K562 (cell line): ENCODE results near the gene YJU2. TPM values are rescaled to one million over a fixed set of nuclear protein-coding genes. Genes with fewer than 3 reads are reported as not detected.

Source experiments
- ATAC-seq: fragments of 200-7000 bp; cut with Tn5 transposase; 3 replicates; pipeline ENCODE4 v1.9.1; 2020; ENCODE audit warnings: moderate library complexity
- BruUV-seq: library from RNA; stranded (reverse); fragments of 400-500 nt; replicated peaks from 2 replicates; lab custom pipeline; 2021; lab: Mats Ljungman, UMichigan
- CTCF ChIA-PET: fragments of 300-600 bp; formaldehyde crosslinking; extraction: SDS; loops from one replicate; lab custom pipeline; 2021; ENCODE audit warnings: low intra/inter-chr PET ratio; lab: Yijun Ruan, JAX
- POLR2A ChIA-PET: fragments of 300-600, 350-650 bp; sonication (Branson Sonifier 250); formaldehyde crosslinking; extraction: SDS; loops from one replicate; lab custom pipeline; 2021; ENCODE audit warnings: antibody characterized with exemption, inconsistent platforms; lab: Yijun Ruan, JAX
- DNase-seq, 4 experiments: peaks; one replicate each; pipeline versions ENCODE4 v3.0.0 to v3.0.0-alpha.2; 2011 to 2018; ENCODE audit warnings: low spot score in 3 of 4, mixed read lengths in 3 of 4; ENCODE audit errors: extremely low read depth in 1 of 4
- FAIRE-seq: peaks from 2 replicates; lab custom pipeline; 2011; peaks lifted over from hg19 to GRCh38; lab: Jason Lieb, UNC
- H2AFZ ChIP-seq: 2 replicates; pipeline ENCODE4 v1.6.0; 2011; ENCODE audit warnings: low read depth, low read length, control low read depth, inconsistent platforms
- H3K27ac ChIP-seq: fragments of 200-600 bp; 3 replicates; pipeline ENCODE4 v1.8.0; 2011; ENCODE audit warnings: low read depth, mild to moderate bottlenecking, control low read depth, inconsistent platforms, low read length, moderate library complexity, mixed read lengths; ENCODE audit errors: extremely low read depth
- H3K27me3 ChIP-seq, 2 experiments: fragments of 300-600 bp in 1 of 2; 2 replicates in 1 of 2; 3 replicates in 1 of 2; pipeline versions ENCODE4 v1.6.0 to v1.8.0; 2011; ENCODE audit warnings: inconsistent platforms in 2 of 2, low read length in 2 of 2, mild to moderate bottlenecking in 1 of 2, mixed read lengths in 1 of 2, moderate library complexity in 1 of 2; ENCODE audit not compliant: control insufficient read depth in 2 of 2, insufficient read depth in 2 of 2
- H3K36me3 ChIP-seq: fragments of 300-600 bp; 3 replicates; pipeline ENCODE4 v1.8.0; 2011; ENCODE audit warnings: mild to moderate bottlenecking, low read length, inconsistent platforms; ENCODE audit not compliant: control insufficient read depth, insufficient read depth
- H3K4me1 ChIP-seq, 2 experiments: fragments of 200-600 bp in 1 of 2; replicated peaks in 1 of 2; 2 replicates in 1 of 2; 3 replicates in 1 of 2; pipeline versions ENCODE4 v1.5.1 to v1.8.0; 2011; ENCODE audit warnings: inconsistent platforms in 2 of 2, low read length in 2 of 2, mild to moderate bottlenecking in 1 of 2, mixed read lengths in 1 of 2, moderate library complexity in 1 of 2; ENCODE audit not compliant: control insufficient read depth in 2 of 2, insufficient read depth in 2 of 2
- H3K4me2 ChIP-seq: 2 replicates; pipeline ENCODE4 v1.6.1; 2011; ENCODE audit warnings: low read length, control low read depth, inconsistent platforms, mixed read lengths; ENCODE audit not compliant: insufficient read depth
- H3K4me3 ChIP-seq: fragments of 200-600 bp; sonication (generic), shearing (Covaris generic); 2 replicates; pipeline ENCODE4 v1.5.1; 2016; ENCODE audit warnings: control low read depth, inconsistent platforms
- H3K79me2 ChIP-seq: fragments of 200-600 bp; 3 replicates; pipeline ENCODE4 v1.8.0; 2011; ENCODE audit warnings: low read length, inconsistent platforms; ENCODE audit not compliant: control insufficient read depth, insufficient read depth
- H3K9ac ChIP-seq, 2 experiments: 2 replicates each; pipeline versions ENCODE4 v1.6.0 to v1.6.1; 2011; ENCODE audit warnings: low read depth in 2 of 2, low read length in 2 of 2, control low read depth in 1 of 2, inconsistent platforms in 1 of 2, mild to moderate bottlenecking in 1 of 2, mixed read lengths in 1 of 2; ENCODE audit not compliant: insufficient read depth in 1 of 2
- H3K9me1 ChIP-seq: one replicate; pipeline ENCODE4 v1.6.0; 2011; ENCODE audit warnings: inconsistent platforms, mild to moderate bottlenecking, low read length, moderate library complexity; ENCODE audit not compliant: control insufficient read depth, insufficient read depth
- H3K9me3 ChIP-seq: replicated peaks from 2 replicates; pipeline ENCODE4 v1.5.1; 2011; ENCODE audit warnings: low read depth, low read length, inconsistent platforms; ENCODE audit not compliant: control insufficient read depth, insufficient read depth
- H4K20me1 ChIP-seq: replicated peaks from 2 replicates; pipeline ENCODE4 v1.6.1; 2011; ENCODE audit warnings: low read length, inconsistent platforms, mixed read lengths; ENCODE audit not compliant: control insufficient read depth, insufficient read depth
- AFF1 ChIP-seq, 2 experiments: fragments of 450-650 bp; IDR thresholded peaks; 2 replicates each; pipeline ENCODE4 v1.6.1; 2018; ENCODE audit warnings: mild to moderate bottlenecking in 2 of 2, low read depth in 1 of 2; ENCODE audit not compliant: partially characterized antibody in 2 of 2
- CEBPG ChIP-seq, 3 experiments: fragments of 200-800 bp in 1 of 3; sonication (Bioruptor generic) in 1 of 3; sonication (generic) in 1 of 3; formaldehyde crosslinking in 1 of 3; IDR thresholded peaks in 2 of 3; conservative IDR thresholded peaks in 1 of 3; 2 replicates each; pipeline versions ENCODE4 v1.6.1 to v1.8.0; 2016 to 2022; ENCODE audit warnings: missing compliant biosample characterization in 2 of 3, missing genetic modification characterization in 2 of 3, mild to moderate bottlenecking in 1 of 3, missing genetic modification reagents in 1 of 3
- CHD2 ChIP-seq: IDR thresholded peaks from 2 replicates; pipeline ENCODE4 v1.6.1; 2011; ENCODE audit warnings: low read depth, low read length
- KLF6 ChIP-seq: fragments of 250-450 bp; sonication (Bioruptor Pico); IDR thresholded peaks from 2 replicates; pipeline ENCODE4 v1.4.0; 2020; ENCODE audit warnings: mild to moderate bottlenecking, moderate library complexity, borderline replicate concordance
- RCOR1 ChIP-seq, 2 experiments: IDR thresholded peaks; 2 replicates each; pipeline ENCODE4 v1.6.1; 2012; ENCODE audit warnings: low read depth in 2 of 2, low read length in 2 of 2, borderline replicate concordance in 1 of 2, improper control_type of control experiment in 1 of 2
- SMAD2 ChIP-seq: fragments of 150-350 bp; IDR thresholded peaks from 2 replicates; pipeline ENCODE4 v1.6.1; 2014; ENCODE audit warnings: low read depth, mild to moderate bottlenecking, low read length
- STAG1 ChIP-seq: sonication (generic); formaldehyde crosslinking; IDR thresholded peaks from 2 replicates; pipeline ENCODE4 v1.5.0; 2020; ENCODE audit warnings: missing genetic modification reagents, borderline replicate concordance
- TEAD1 ChIP-seq, 2 experiments: fragments of 450-650 bp in 1 of 2; sonication (generic) in 1 of 2; formaldehyde crosslinking; IDR thresholded peaks; 2 replicates each; pipeline versions ENCODE4 v1.4.0 to v1.8.0; 2020 to 2022; ENCODE audit warnings: mild to moderate bottlenecking in 2 of 2, missing genetic modification reagents in 1 of 2
- TFAM ChIP-seq: fragments of 250-450 bp; sonication (Bioruptor Pico); conservative IDR thresholded peaks from 2 replicates; pipeline ENCODE4 v1.5.0; 2021; ENCODE audit warnings: mild to moderate bottlenecking, moderate library complexity
- TFAP4 ChIP-seq: sonication (generic); formaldehyde crosslinking; IDR thresholded peaks from 2 replicates; pipeline ENCODE4 v1.8.0; 2022; ENCODE audit warnings: missing genetic modification reagents, mild to moderate bottlenecking, moderate library complexity, borderline replicate concordance
- ZBTB43 ChIP-seq: sonication (generic); formaldehyde crosslinking; IDR thresholded peaks from 2 replicates; pipeline ENCODE4 v1.8.0; 2023; ENCODE audit warnings: mild to moderate bottlenecking, missing genetic modification reagents
- ZNF253 ChIP-seq: fragments of 250-450 bp; sonication (Bioruptor Pico); conservative IDR thresholded peaks from 2 replicates; pipeline ENCODE4 v1.6.1; 2021; ENCODE audit warnings: mild to moderate bottlenecking
- ZNF586 ChIP-seq: fragments of 450-650 bp; formaldehyde crosslinking; conservative IDR thresholded peaks from 2 replicates; pipeline ENCODE4 v1.4.0; 2020; ENCODE audit warnings: mild to moderate bottlenecking, moderate library complexity
- WGBS: fragments of 100-300 bp; shearing (Covaris generic); methylation state at CpG from one replicate; pipeline ENCODE4 v1.1.6; 2016; ENCODE audit warnings: low coverage, mixed read lengths; ENCODE audit not compliant: insufficient coverage; ENCODE audit errors: missing lambda C conversion rate; 5-methylcytosine and 5-hydroxymethylcytosine counted together
- in situ Hi-C: fragments of 300-500 bp; cut with MboI; formaldehyde crosslinking; loops from 4 replicates; pipeline ENCODE4 v1.15.0; 2018; ENCODE audit warnings: inconsistent platforms, mixed read lengths
- intact Hi-C: fragments of 100-400 bp; cut with micrococcal nuclease; formaldehyde crosslinking; loops from 2 replicates; pipeline ENCODE4 v1.14.2; 2022
- polyA plus RNA-seq, 8 experiments: library from polyadenylated mRNA; depleted of rRNA in 4 of 8; stranded (reverse) in 5 of 8; unstranded in 3 of 8; fragments of >200 nt; fragmentation: Nextera tagmentation in 2 of 8; fragmentation: Illumina TruSeq in 1 of 8; extraction: Ambion mirVana in 2 of 8; extraction: Trizol in 1 of 8; gene quantifications; 2 replicates each; pipeline versions ENCODE4 v1.2.1 to v1.2.3, GENCODE V29; 2011 to 2014; ENCODE audit warnings: inconsistent platforms in 1 of 8, missing spikeins in 1 of 8
- total RNA-seq, 7 experiments: library from RNA; depleted of rRNA in 6 of 7; stranded (reverse); fragments of >200 nt in 6 of 7; fragmentation: Illumina TruSeq in 2 of 7; extraction: Trizol in 2 of 7; gene quantifications; 2 replicates each; pipeline versions ENCODE4 v1.2.1 to v1.2.3, GENCODE V29; 2011 to 2021; ENCODE audit warnings: low replicate concordance in 1 of 7

The YJU2 gene
- total and polyA plus RNA-seq, 9 of the 15 experiments (the other 6 are each of a cell fraction or from before 2014, with no cell fraction given): 0.41 to 34.9 (median 19.3) TPM

- Histone ChIP-seq H3K79me2 (no peaks in the 10 kb centered on the region), H3K36me3 (no peaks in the 10 kb centered on the region), H3K4me2 (no peak overlapping the region), H3K4me3 (no peak overlapping the region), H3K9me1 (no peaks in the 10 kb centered on the region), H3K9ac (peak overlapping the region in 1 of 2 experiments; percentile 14; a peak in 1 of 4 replicates), H3K9me3 (no peaks in the 10 kb centered on the region), H3K27me3 (peaks cover 3 to 8% of the 10 kb centered on the region in 2 experiments; a peak in 2 of 5 replicates), H4K20me1 (no peaks in the 10 kb centered on the region), H3K27ac (no peak overlapping the region), H2AFZ (no peak overlapping the region), H3K4me1 (peaks cover 0 to 20% of the 10 kb centered on the region in 2 experiments; a peak in 3 of 5 replicates)
- ATAC-seq (peak; percentile 74), DNase-seq (no peak), FAIRE-seq (no peak)
- POLR2A ChIA-PET: interaction anchor here (1.0 kb wide), 1 partner anchor 20 kb away, joined by 3 read pairs; no protein-coding TSS in a partner anchor
- intact Hi-C loops: no loop called here
- CTCF ChIA-PET: no interaction called here
- in situ Hi-C loops: no loop called here
- no TSS peak for BruUV-seq
- 53% methylated on average over 27 of the region's 27 CpGs for WGBS
- TF ChIP-seq CHD2 (no peak), SMAD2 (no peak), AFF1 (IDR thresholded peaks at IDR 0.05; ENCODE audit: low read depth in 1 of 2, partially characterized antibody in 2 of 2) (no peak), TEAD1 (CRISPR knock-in tag; IDR thresholded peaks at IDR 0.05) (no peak), ZNF253 (no peak), ZBTB43 (CRISPR knock-in tag) (no peak), CEBPG (CRISPR knock-in tag; IDR thresholded peaks at IDR 0.05) (no peak), CEBPG (tag; conservative IDR thresholded peaks at IDR 0.05 in 1 of 2, IDR thresholded peaks at IDR 0.05 in 1 of 2) (no peak), STAG1 (CRISPR knock-in tag) (no peak), TFAP4 (CRISPR knock-in tag) (peak; percentile 38; the same call in 1 of the 2 replicates), TFAM (CRISPR knock-in tag) (no peak), ZNF586 (no peak), KLF6 (CRISPR knock-in tag) (no peak), RCOR1 (IDR thresholded peaks at IDR 0.05; ENCODE audit: borderline replicate concordance in 1 of 2, low read depth in 2 of 2, low read length in 2 of 2) (peak in 1 of 2 experiments; percentile 46; a peak in 1 of 4 replicates)
These were observed 51.3 kb downstream of the YJU2 start for GRCh38 chr19:4297901-4298809.
